ENCODE data around the gene EYA2. TPM values are rescaled to one million over a fixed set of nuclear protein-coding genes. Genes with fewer than 3 reads are reported as not detected.

Gene EYA2
- total RNA-seq, 1 donor, result 1.6 TPM

GRCh38 chr20:47133809-47134456 lies 239.3 kb downstream of the EYA2 start:
- no peak overlapping the region for H3K4me3 ChIP-seq (ENCODE audit: low read depth, low read length)
- TF ChIP-seq CTCF (IDR thresholded peaks at IDR 0.05; ENCODE audit: insufficient read depth, low read length), result no peak
- DNase-seq (ENCODE audit: low read depth), result peak; percentile 83

- H3K4me3 ChIP-seq (ENCODE audit: low read depth, low read length), result no peak overlapping the region
- no peak for DNase-seq (ENCODE audit: low read depth)
- no peak for TF ChIP-seq CTCF (IDR thresholded peaks at IDR 0.05; ENCODE audit: insufficient read depth, low read length)
Observed at GRCh38 chr20:47136782-47137181, 242.1 kb downstream of the EYA2 start.

GRCh38 chr20:47137231-47137870 lies 242.7 kb downstream of the EYA2 start:
- DNase-seq (ENCODE audit: low read depth), result no peak
- no peak overlapping the region for H3K4me3 ChIP-seq (ENCODE audit: low read depth, low read length)
- no peak for TF ChIP-seq CTCF (IDR thresholded peaks at IDR 0.05; ENCODE audit: insufficient read depth, low read length)

GRCh38 chr20:47139934-47140535 lies 245.4 kb downstream of the EYA2 start:
- TF ChIP-seq CTCF (IDR thresholded peaks at IDR 0.05; ENCODE audit: insufficient read depth, low read length), result no peak
- H3K4me3 ChIP-seq (ENCODE audit: low read depth, low read length), result no peak overlapping the region
- DNase-seq (ENCODE audit: low read depth), result no peak

GRCh38 chr20:47141350-47141921 lies 246.8 kb downstream of the EYA2 start:
- DNase-seq (ENCODE audit: low read depth), result no peak
- TF ChIP-seq CTCF (IDR thresholded peaks at IDR 0.05; ENCODE audit: insufficient read depth, low read length), result no peak
- no peak overlapping the region for H3K4me3 ChIP-seq (ENCODE audit: low read depth, low read length)

- no peak overlapping the region for H3K4me3 ChIP-seq (ENCODE audit: low read depth, low read length)
- peak; percentile 21 for DNase-seq (ENCODE audit: low read depth)
- TF ChIP-seq CTCF (IDR thresholded peaks at IDR 0.05; ENCODE audit: insufficient read depth, low read length), result no peak
Observed at GRCh38 chr20:47141941-47142773, 247.5 kb downstream of the EYA2 start.

Data from fibroblast of the aortic adventitia (primary cell).